Breast epithelium (tissue), 4 donors: ENCODE results near the gene HSPE1. TPM values are rescaled to one million over a fixed set of nuclear protein-coding genes. Genes with fewer than 3 reads are reported as not detected.

ENCODE experiments used
- DNase-seq, 2 donors: peaks; one replicate each; pipeline ENCODE4 v3.0.0-alpha.2; 2019; ENCODE audit warnings: low spot score in 2 of 2
- H3K27ac ChIP-seq, 2 donors: fragments of 200-600 bp; sonication (generic) in 1 of 2; one replicate each; pipeline ENCODE4 v1.5.1; 2016 to 2019; ENCODE audit warnings: mild to moderate bottlenecking in 1 of 2
- H3K27me3 ChIP-seq, 2 donors: fragments of 200-600 bp; sonication (generic) in 1 of 2; one replicate each; pipeline versions ENCODE4 v1.5.1 to v1.6.0; 2017 to 2019; ENCODE audit warnings: control low read depth in 1 of 2, mild to moderate bottlenecking in 1 of 2
- H3K36me3 ChIP-seq: fragments of 200-600 bp; one replicate; pipeline ENCODE4 v1.5.1; 2019
- H3K4me1 ChIP-seq, 2 donors: fragments of 200-600 bp; sonication (generic); one replicate each; pipeline ENCODE4 v1.5.1; 2016 to 2019; ENCODE audit warnings: control low read depth in 1 of 2
- H3K4me3 ChIP-seq, 3 donors: fragments of 200-600 bp; sonication (generic); 1 replicate in 2 of 3; 2 replicates in 1 of 3; pipeline ENCODE4 v1.5.1; 2016 to 2019; ENCODE audit warnings: mild to moderate bottlenecking in 3 of 3, moderate library complexity in 2 of 3
- H3K9me3 ChIP-seq, 2 donors: fragments of 200-600 bp; sonication (generic) in 1 of 2; one replicate each; pipeline ENCODE4 v1.5.1; 2016 to 2019; ENCODE audit warnings: control low read depth in 1 of 2
- CTCF ChIP-seq, 3 donors: fragments of 450-650 bp; IDR thresholded peaks; one replicate each; pipeline ENCODE4 v1.5.1; 2016 to 2017; ENCODE audit warnings: antibody characterized with exemption in 3 of 3, mild to moderate bottlenecking in 3 of 3, moderate library complexity in 3 of 3
- POLR2A ChIP-seq: fragments of 450-650 bp; IDR thresholded peaks from one replicate; pipeline ENCODE4 v1.6.1; 2016; ENCODE audit warnings: antibody characterized with exemption, mild to moderate bottlenecking, moderate library complexity
- POLR2AphosphoS5 ChIP-seq, 3 donors: sonication (generic); formaldehyde crosslinking; IDR thresholded peaks; one replicate each; pipeline ENCODE4 v1.6.1; 2017; ENCODE audit warnings: antibody characterized with exemption in 3 of 3
- intact Hi-C: fragments of 100-400 bp; cut with DNase I; formaldehyde crosslinking; loops from one replicate; pipeline ENCODE4 v1.15.1; 2023; ENCODE audit warnings: low total_unique reads
- total RNA-seq, 3 donors: library from RNA; depleted of rRNA; stranded (reverse); fragments of >200 nt; gene quantifications; one replicate each; pipeline ENCODE4 v1.1.0, GENCODE V29; 2016

The HSPE1 gene
- total RNA-seq, 3 donors from 2014 or later, result 74.9 to 170 (median 124) TPM

- Histone ChIP-seq H3K27ac (peak overlapping the region in 1 of 2 donors; percentile 97), H3K4me3 (peak overlapping the region in 1 of 3 donors; percentile 80), H3K9me3 (no peaks in the 10 kb centered on the region), H3K4me1 (peaks cover 0 to 22% of the 10 kb centered on the region in 2 donors), H3K27me3 (no peaks in the 10 kb centered on the region), H3K36me3 (no peaks in the 10 kb centered on the region)
- TF ChIP-seq POLR2A (no peak), POLR2AphosphoS5 (IDR thresholded peaks at IDR 0.05) (no peak), CTCF (IDR thresholded peaks at IDR 0.05) (no peak)
- intact Hi-C loops, result no loop called here
- no peak for DNase-seq
These were observed 2.5 kb downstream of the HSPE1 start for GRCh38 chr2:197502685-197503084.

- DNase-seq, result no peak
- intact Hi-C loops, result no loop called here
- Histone ChIP-seq H3K27me3 (no peaks in the 10 kb centered on the region), H3K4me1 (peaks cover 0 to 13% of the 10 kb centered on the region in 2 donors), H3K36me3 (no peaks in the 10 kb centered on the region), H3K9me3 (no peaks in the 10 kb centered on the region), H3K27ac (no peak overlapping the region), H3K4me3 (no peak overlapping the region)
- TF ChIP-seq CTCF (IDR thresholded peaks at IDR 0.05) (no peak), POLR2A (no peak), POLR2AphosphoS5 (IDR thresholded peaks at IDR 0.05) (no peak)
These were observed 3.8 kb downstream of the HSPE1 start for GRCh38 chr2:197504000-197504399.

GRCh38 chr2:197504512-197504911 is 4.3 kb downstream of the HSPE1 start:
- Histone ChIP-seq H3K27ac (no peak overlapping the region), H3K9me3 (no peaks in the 10 kb centered on the region), H3K36me3 (no peaks in the 10 kb centered on the region), H3K27me3 (no peaks in the 10 kb centered on the region), H3K4me1 (peaks cover 0 to 13% of the 10 kb centered on the region in 2 donors), H3K4me3 (no peak overlapping the region)
- DNase-seq, result no peak
- TF ChIP-seq CTCF (IDR thresholded peaks at IDR 0.05) (no peak), POLR2A (no peak), POLR2AphosphoS5 (IDR thresholded peaks at IDR 0.05) (no peak)
- intact Hi-C loops, result no loop called here

GRCh38 chr2:197506658-197507057 is 6.5 kb downstream of the HSPE1 start:
- no peaks in the 10 kb centered on the region for H3K9me3 ChIP-seq
- no peak for DNase-seq
- H3K4me3 ChIP-seq, result no peak overlapping the region
- no peaks in the 10 kb centered on the region for H3K36me3 ChIP-seq
- H3K27ac ChIP-seq, result no peak overlapping the region
- intact Hi-C loops, result no loop called here
- H3K4me1 ChIP-seq, result peaks cover 0 to 9% of the 10 kb centered on the region in 2 donors
- H3K27me3 ChIP-seq, result no peaks in the 10 kb centered on the region
- TF ChIP-seq POLR2A (no peak), CTCF (IDR thresholded peaks at IDR 0.05) (no peak), POLR2AphosphoS5 (IDR thresholded peaks at IDR 0.05) (no peak)

GRCh38 chr2:197513915-197514314 is 13.7 kb downstream of the HSPE1 start:
- Histone ChIP-seq H3K27me3 (no peaks in the 10 kb centered on the region), H3K36me3 (no peaks in the 10 kb centered on the region), H3K9me3 (no peaks in the 10 kb centered on the region), H3K4me3 (no peak overlapping the region), H3K27ac (no peak overlapping the region), H3K4me1 (peaks cover 0 to 8% of the 10 kb centered on the region in 2 donors)
- no peak for DNase-seq
- TF ChIP-seq POLR2A, result no peak
- TF ChIP-seq POLR2AphosphoS5 (IDR thresholded peaks at IDR 0.05), result no peak
- TF ChIP-seq CTCF (IDR thresholded peaks at IDR 0.05), result no peak
- intact Hi-C loops, result loop anchor here (5.0 kb wide), 1 partner anchor 1267 kb away; no protein-coding TSS in a partner anchor
